Measurements from ENCODE around the gene CORO7.

The CORO7 gene

GRCh38 chr16:4369007-4369733, 47.2 kb downstream of the CORO7 start:
- DNase-seq: no peak

GRCh38 chr16:4367393-4367856, 49.0 kb downstream of the CORO7 start:
- DNase-seq: no peak

GRCh38 chr16:4366016-4366415, 50.4 kb downstream of the CORO7 start:
- no peak for DNase-seq

- DNase-seq: no peak
These were observed 50.8 kb downstream of the CORO7 start for GRCh38 chr16:4365615-4366014.

GRCh38 chr16:4365014-4365406, 51.4 kb downstream of the CORO7 start:
- no peak for DNase-seq

GRCh38 chr16:4364196-4365013, 52.0 kb downstream of the CORO7 start:
- DNase-seq: no peak

GRCh38 chr16:4362476-4363135, 53.8 kb downstream of the CORO7 start:
- DNase-seq: no peak

- no peak for DNase-seq
These were observed 54.5 kb downstream of the CORO7 start for GRCh38 chr16:4361944-4362311.

GRCh38 chr16:4361033-4361943, 55.1 kb downstream of the CORO7 start:
- DNase-seq: no peak

GRCh38 chr16:4360538-4361021, 55.8 kb downstream of the CORO7 start:
- peak; percentile 17 for DNase-seq

GRCh38 chr16:4359914-4360313, 56.5 kb downstream of the CORO7 start:
- DNase-seq: no peak

GRCh38 chr16:4358831-4359561, 57.4 kb downstream of the CORO7 start:
- peak; percentile 78 for DNase-seq

- DNase-seq: no peak
These were observed 58.2 kb downstream of the CORO7 start for GRCh38 chr16:4358236-4358635.

- no peak for DNase-seq
These were observed 59.6 kb downstream of the CORO7 start for GRCh38 chr16:4356820-4357219.

GRCh38 chr16:4354512-4355409, 61.6 kb downstream of the CORO7 start:
- DNase-seq: no peak

GRCh38 chr16:4353675-4354074, 62.7 kb downstream of the CORO7 start:
- DNase-seq: no peak

- no peak for DNase-seq
These were observed 63.6 kb downstream of the CORO7 start for GRCh38 chr16:4352843-4353242.

- no peak for DNase-seq
These were observed 64.5 kb downstream of the CORO7 start for GRCh38 chr16:4351880-4352279.

GRCh38 chr16:4350787-4351659, 65.4 kb downstream of the CORO7 start, which contains the start of gene PAM16:
TSS of gene PAM16 (minus strand) at chr16:4351321. CDS start at chr16:4351234, 87 bp downstream.
- peak; percentile 98 for DNase-seq

Data from eye (tissue), 1 donor.